ENCODE data around the gene HILPDA. TPM values are rescaled to one million over a fixed set of nuclear protein-coding genes. Genes with fewer than 3 reads are reported as not detected.

The HILPDA gene
- total and polyA plus RNA-seq, 9 of the 15 experiments (the other 6 are each of a cell fraction or from before 2014, with no cell fraction given): 8.3 to 71.8 (median 23.5) TPM

- TF ChIP-seq USF1 (CRISPR knock-in tag; IDR thresholded peaks at IDR 0.05): no peak
- 0 out of 2 replicates have a peak, but pooled peaks have one; percentile 8 for TF ChIP-seq AFF4 (CRISPR knock-in tag; IDR thresholded peaks at IDR 0.05)
- peak; percentile 59 for TF ChIP-seq CTCFL (IDR thresholded peaks at IDR 0.05; ENCODE audit: borderline replicate concordance, insufficient read depth, low read depth, low read length, poor library complexity, severe bottlenecking)
- 0 out of 4 replicates have a peak, but pooled peaks have one; percentile 24 to 27 for TF ChIP-seq UBTF (IDR thresholded peaks at IDR 0.05; ENCODE audit: borderline replicate concordance in 1 of 2, low read depth in 2 of 2, low read length in 2 of 2)
- TF ChIP-seq REST (IDR thresholded peaks at IDR 0.05; ENCODE audit: borderline replicate concordance): peak; percentile 80; the same call in 1 of the 2 replicates
- TF ChIP-seq REST (CRISPR knock-in tag; IDR thresholded peaks at IDR 0.05; ENCODE audit: low read depth): no peak
- TF ChIP-seq CREM (IDR thresholded peaks at IDR 0.05; ENCODE audit: low read depth): peak; percentile 34; the same call in 1 of the 2 replicates
- TF ChIP-seq LCOR (CRISPR knock-in tag; IDR thresholded peaks at IDR 0.05): 0 out of 2 replicates have a peak, but pooled peaks have one; percentile 28
- TF ChIP-seq GATAD2B (IDR thresholded peaks at IDR 0.05; ENCODE audit: borderline replicate concordance): 0 out of 2 replicates have a peak, but pooled peaks have one; percentile 22
Observed at GRCh38 chr7:128459394-128459878, 3.8 kb downstream of the HILPDA start (continued).

Data from K562 (cell line).